HL-60 (cell line): ENCODE data around the gene TMEM95.

Source experiments
- DNase-seq, 2 experiments: peaks; one replicate each; pipeline ENCODE4 v3.0.0-alpha.2; 2010 to 2020; ENCODE audit warnings: low read depth in 1 of 2, low spot score in 1 of 2
- H3K27ac ChIP-seq: fragments of 250-450 bp; sonication (Bioruptor Pico); replicated peaks from 2 replicates; pipeline ENCODE4 v1.5.1; 2020; ENCODE audit warnings: mild to moderate bottlenecking, moderate library complexity
- H3K27me3 ChIP-seq: fragments of 250-450 bp; sonication (Bioruptor Pico); 2 replicates; pipeline ENCODE4 v1.5.1; 2021; ENCODE audit warnings: mild to moderate bottlenecking, moderate library complexity; ENCODE audit not compliant: insufficient read depth, poor library complexity, severe bottlenecking
- H3K4me3 ChIP-seq: replicated peaks from 2 replicates; pipeline ENCODE4 v1.5.1; 2011; ENCODE audit warnings: mild to moderate bottlenecking, control low read depth, low read length; ENCODE audit not compliant: insufficient read depth
- GABPA ChIP-seq: IDR thresholded peaks from 2 replicates; pipeline ENCODE4 v1.6.1; 2012; ENCODE audit warnings: low read depth
- POLR2AphosphoS5 ChIP-seq: IDR thresholded peaks from 2 replicates; pipeline ENCODE4 v1.6.1; 2012; ENCODE audit warnings: low read depth
- SPI1 ChIP-seq: IDR thresholded peaks from 2 replicates; pipeline ENCODE4 v1.6.1; 2012; ENCODE audit warnings: low read depth, mild to moderate bottlenecking, borderline replicate concordance
- TF ChIP-seq, protein P1 (sequence below): IDR thresholded peaks from one replicate; pipeline ENCODE4 v1.5.1; 2011; ENCODE audit warnings: low read length, control low read depth, inconsistent platforms; ENCODE audit not compliant: insufficient read depth
- TF ChIP-seq, protein P2 (sequence below): IDR thresholded peaks from 2 replicates; pipeline ENCODE4 v1.6.1; 2012; ENCODE audit warnings: low read depth; ENCODE audit not compliant: insufficient replicate concordance

TMEM95 gene

DNA sequence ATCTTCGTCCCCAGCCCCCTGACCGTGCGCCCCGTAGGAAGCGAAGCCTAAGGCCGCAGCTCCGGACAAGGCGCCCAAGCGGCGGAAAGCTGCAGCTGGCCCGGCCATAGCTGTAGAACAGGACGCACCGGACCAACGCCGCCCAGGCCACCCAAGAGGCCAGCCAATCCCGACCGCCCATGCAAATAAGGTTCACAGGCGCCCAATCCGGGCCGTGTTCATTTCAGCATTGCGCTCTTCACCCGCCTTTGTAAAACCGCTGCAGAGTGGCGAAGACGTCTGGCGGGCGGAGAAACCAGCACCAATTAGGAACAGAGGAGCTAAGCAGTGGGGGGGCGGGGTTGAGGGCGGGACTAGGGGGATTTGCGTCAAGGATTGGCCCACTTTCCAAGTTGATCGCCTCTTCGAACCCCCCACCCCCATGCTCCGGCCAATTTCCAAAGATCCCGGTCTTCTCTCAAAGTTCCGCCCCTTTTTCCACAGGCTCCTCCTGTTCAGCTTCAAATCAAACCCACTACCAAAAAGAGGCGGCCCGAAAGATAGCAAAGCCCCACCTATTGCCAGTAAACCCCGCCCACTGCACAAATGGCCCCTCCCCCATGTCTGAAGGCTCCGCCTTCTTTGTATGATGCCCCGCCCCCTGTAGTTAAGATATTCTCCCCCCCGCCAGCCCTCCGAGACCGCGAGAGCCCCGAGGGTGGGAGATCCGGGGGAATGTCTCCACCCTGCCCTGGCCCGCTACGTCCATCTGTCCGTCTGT, 49.2 kb downstream of the TMEM95 start, which contains the start of gene TMEM256:
TSS of gene TMEM256 (minus strand) at position 121 of the 760 bp plus-strand sequence. CDS start at position 108, 13 bp downstream.
- peak; percentile 77 to 93 for DNase-seq
- Histone ChIP-seq H3K4me3 (peak within 1 kb of the TSS; percentile 62), H3K27ac (peak within 1 kb of the TSS; percentile 64), H3K27me3 (peaks cover 2% of the 10 kb centered on the region)
- TF ChIP-seq SPI1: no peak
- TF ChIP-seq POLR2AphosphoS5: 0 out of 2 replicates have a peak, but pooled peaks have one; percentile 15

DNA sequence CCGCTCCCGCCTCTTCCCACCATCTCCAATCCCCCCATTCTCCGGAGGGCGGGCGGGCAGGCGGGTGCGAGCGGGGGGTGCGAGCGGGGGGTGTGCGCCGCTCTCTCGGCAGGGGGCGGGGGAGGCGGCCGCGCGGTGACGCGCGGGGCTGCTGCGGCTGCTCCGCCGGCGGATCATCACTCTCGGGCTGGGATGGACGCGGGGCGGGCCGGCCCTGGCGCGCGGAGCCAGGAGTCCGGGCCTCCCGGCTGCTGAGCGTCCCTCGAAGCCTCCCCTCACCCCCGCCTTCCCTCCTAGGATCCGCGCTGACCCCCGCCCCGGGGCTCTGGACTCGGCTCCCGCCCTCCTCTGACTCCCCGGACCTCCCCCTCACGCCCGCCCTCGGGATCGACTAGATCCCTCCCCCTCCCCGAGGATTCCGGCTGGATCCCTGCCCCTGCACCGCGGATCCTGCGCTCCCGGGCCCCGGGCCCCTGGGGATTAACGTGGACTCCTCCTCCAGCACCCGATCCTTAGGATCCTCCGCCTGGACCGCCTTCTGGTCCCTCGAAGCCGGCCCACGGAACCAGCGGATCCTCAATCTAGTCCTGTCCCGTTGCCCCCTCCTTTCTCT, 49.9 kb downstream of the TMEM95 start:
- Histone ChIP-seq H3K4me3 (peak overlapping the region; percentile 54), H3K27ac (no peak overlapping the region), H3K27me3 (peaks cover 2% of the 10 kb centered on the region)
- no peak for TF ChIP-seq SPI1
- TF ChIP-seq GABPA: no peak
- no peak for TF ChIP-seq POLR2AphosphoS5
- TF ChIP-seq, protein P1, sequence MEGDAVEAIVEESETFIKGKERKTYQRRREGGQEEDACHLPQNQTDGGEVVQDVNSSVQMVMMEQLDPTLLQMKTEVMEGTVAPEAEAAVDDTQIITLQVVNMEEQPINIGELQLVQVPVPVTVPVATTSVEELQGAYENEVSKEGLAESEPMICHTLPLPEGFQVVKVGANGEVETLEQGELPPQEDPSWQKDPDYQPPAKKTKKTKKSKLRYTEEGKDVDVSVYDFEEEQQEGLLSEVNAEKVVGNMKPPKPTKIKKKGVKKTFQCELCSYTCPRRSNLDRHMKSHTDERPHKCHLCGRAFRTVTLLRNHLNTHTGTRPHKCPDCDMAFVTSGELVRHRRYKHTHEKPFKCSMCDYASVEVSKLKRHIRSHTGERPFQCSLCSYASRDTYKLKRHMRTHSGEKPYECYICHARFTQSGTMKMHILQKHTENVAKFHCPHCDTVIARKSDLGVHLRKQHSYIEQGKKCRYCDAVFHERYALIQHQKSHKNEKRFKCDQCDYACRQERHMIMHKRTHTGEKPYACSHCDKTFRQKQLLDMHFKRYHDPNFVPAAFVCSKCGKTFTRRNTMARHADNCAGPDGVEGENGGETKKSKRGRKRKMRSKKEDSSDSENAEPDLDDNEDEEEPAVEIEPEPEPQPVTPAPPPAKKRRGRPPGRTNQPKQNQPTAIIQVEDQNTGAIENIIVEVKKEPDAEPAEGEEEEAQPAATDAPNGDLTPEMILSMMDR: no peak
- TF ChIP-seq, protein P2, sequence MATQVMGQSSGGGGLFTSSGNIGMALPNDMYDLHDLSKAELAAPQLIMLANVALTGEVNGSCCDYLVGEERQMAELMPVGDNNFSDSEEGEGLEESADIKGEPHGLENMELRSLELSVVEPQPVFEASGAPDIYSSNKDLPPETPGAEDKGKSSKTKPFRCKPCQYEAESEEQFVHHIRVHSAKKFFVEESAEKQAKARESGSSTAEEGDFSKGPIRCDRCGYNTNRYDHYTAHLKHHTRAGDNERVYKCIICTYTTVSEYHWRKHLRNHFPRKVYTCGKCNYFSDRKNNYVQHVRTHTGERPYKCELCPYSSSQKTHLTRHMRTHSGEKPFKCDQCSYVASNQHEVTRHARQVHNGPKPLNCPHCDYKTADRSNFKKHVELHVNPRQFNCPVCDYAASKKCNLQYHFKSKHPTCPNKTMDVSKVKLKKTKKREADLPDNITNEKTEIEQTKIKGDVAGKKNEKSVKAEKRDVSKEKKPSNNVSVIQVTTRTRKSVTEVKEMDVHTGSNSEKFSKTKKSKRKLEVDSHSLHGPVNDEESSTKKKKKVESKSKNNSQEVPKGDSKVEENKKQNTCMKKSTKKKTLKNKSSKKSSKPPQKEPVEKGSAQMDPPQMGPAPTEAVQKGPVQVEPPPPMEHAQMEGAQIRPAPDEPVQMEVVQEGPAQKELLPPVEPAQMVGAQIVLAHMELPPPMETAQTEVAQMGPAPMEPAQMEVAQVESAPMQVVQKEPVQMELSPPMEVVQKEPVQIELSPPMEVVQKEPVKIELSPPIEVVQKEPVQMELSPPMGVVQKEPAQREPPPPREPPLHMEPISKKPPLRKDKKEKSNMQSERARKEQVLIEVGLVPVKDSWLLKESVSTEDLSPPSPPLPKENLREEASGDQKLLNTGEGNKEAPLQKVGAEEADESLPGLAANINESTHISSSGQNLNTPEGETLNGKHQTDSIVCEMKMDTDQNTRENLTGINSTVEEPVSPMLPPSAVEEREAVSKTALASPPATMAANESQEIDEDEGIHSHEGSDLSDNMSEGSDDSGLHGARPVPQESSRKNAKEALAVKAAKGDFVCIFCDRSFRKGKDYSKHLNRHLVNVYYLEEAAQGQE: no peak
- DNase-seq: peak in 1 of 2 experiments; percentile 2

DNA sequence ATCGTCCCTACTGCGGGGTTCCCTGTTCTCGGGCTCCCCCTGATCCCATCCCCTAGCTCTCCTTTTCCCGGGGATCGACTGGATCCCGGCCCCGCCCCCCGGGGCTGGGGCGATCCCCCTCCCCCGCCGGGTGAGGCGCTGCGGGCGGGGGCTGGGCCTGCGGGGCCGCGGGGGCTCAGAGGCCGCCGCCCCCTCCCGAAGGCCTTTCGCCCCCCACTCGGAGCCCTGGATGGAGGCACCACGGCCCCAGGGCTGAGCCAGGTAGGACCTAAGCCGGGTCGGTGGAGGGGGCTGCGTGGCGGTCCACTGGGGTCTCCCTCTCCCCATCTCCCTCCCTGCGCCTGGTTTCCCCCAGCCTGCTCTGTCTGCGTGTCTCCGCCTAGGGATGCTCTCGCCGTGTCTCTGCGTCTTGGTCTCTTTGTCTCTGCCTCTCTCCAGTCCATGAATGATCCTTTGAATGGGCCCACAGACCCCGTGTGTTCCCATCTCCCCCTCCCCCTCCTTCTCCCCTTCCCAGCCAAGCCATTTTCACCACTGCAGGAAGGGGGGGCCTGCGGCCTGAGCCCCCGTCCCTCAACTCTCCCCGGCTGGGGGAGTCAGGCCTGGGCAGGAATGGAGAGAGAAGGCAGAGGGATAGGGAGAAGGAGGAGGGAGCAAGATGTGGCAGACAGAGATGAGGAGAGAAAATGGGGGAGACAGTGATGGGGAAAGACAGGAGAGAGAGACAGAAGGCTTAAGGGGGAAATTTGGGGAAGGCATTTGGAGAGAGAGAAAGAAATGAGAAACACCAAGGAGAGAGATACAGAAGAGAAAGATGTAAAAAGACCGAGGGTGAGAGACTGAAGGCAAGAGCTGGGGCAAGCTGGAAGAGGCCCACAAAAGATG, 50.6 kb downstream of the TMEM95 start:
- Histone ChIP-seq H3K27me3 (peaks cover 2% of the 10 kb centered on the region), H3K27ac (no peak overlapping the region), H3K4me3 (no peak overlapping the region)
- DNase-seq: no peak
- TF ChIP-seq GABPA (no peak), SPI1 (no peak), POLR2AphosphoS5 (no peak)
- TF ChIP-seq, protein P2: no peak
- TF ChIP-seq, protein P1: no peak
